Iris pigment epithelial cell (primary cell): ENCODE measurements around the gene B4GAT1.
"Not testable (repeated sequence)": the region's sequence is repeated elsewhere in the genome, so short reads cannot be mapped to it uniquely, and the experiment has no call there.

Experiments used
- DNase-seq: peaks from one replicate; pipeline ENCODE4 v3.0.0-alpha.2; 2011; ENCODE audit warnings: low read depth

B4GAT1 gene

DNA sequence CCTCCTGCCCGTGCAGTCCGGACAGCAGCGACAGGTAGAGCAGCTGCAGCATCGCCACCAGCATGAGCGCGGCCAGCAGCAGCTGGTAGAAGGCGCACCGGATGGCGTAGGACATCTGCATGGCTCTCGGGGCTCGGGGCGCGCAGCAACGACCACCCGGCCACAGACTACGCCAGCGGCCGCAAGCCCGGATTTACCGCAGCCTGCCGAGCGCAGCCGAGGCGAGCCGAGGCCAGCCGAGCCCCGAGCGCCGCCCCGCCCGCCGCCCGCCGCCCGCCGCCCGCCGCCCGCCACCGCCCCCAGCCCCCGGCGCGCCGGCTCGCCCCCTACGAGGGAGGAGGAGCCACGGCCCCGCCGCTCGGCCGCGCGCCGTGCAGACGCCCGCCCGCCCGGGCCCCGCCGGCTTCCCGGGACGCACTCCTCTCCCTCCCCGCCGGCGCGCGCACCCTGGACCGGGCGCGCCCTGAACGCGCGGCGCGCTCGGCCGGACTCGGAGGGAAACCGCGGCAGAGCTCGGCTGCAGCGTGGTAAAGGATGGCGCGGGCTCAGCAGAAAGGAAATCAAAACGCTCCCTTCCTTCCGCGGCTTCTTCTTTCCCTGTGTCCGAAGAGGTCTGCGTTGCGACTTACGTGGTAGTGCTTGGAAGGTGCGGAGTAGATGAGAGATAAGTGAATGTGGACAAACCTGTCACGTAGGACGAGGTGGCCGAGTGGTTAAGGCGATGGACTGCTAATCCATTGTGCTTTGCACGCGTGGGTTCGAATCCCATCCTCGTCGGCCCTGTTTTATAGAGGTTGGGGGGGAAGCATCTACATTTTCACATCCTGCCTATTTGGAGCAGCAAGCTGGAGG is at the start of gene B4GAT1:
B4GAT1 (minus strand) TSS at position 205 of the 852 bp plus-strand sequence; CDS start at position 121, 84 bp downstream.
- DNase-seq = peak; percentile 83

GRCh38 chr11:66393954-66394353 is 46.5 kb upstream of the B4GAT1 start:
- no peak for DNase-seq

- DNase-seq = no peak
These were observed 43.9 kb upstream of the B4GAT1 start for GRCh38 chr11:66391322-66391721.

GRCh38 chr11:66388780-66389386 is 41.5 kb upstream of the B4GAT1 start:
- DNase-seq = peak; percentile 76

DNA sequence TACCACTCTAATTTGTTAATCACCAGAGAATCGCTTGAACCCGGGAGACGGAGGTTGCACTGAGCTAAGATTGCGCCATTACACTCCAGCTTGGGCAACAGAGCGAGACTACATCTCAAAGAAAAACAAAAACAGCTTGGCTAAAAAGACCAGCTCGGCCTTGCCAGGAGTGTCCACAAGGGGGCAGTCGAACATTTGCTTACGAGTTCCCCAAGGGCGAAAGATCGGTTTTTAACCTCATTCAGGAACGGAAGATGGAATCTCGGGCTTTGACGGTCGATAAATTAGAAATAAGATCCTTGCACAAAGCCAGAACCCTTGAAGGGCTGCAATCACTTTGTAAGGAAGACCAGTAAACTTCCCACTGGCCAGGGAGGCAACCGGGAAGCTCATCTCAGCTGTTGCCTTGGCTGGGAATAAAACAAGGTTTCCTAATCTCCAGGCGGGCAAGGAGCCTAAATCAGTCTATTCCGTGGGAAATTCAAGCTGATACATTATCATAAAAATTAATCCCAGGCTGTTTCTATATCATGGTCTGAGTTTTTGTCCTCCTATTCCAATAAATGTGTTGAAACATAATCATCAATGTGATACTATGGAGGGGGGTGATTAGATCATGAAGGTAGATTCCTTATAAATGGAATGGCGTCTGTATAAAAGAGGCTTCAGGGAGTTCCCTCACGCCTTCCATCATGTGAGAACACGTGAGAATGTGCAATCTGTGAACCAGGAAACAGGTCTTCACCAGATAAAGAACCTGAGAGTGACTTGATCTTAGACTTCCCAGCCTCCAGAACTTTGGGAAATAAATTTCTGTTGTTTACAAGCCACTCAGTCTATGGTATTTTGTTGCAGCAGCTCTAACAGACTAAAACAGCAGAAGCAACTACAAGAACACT is 39.0 kb upstream of the B4GAT1 start:
- peak; percentile 87 for DNase-seq

DNA sequence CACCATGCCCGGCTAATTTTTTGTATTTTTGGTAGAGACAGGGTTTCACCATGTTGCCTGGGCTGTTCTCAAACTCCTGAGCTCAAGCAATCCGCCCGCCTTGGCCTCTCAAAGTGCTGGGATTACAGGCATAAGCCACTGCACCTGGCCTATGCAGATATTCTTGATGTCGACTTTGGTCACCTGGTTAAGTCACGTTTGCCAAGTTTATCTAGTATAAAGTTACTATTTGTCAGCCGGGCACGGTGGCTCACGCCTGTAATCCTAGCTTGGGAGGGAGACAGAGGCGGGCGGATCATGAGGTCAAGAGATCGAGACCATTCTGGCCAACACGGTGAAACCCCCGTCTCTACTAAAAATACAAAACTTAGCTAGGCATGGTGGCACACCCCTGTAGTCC is 36.9 kb upstream of the B4GAT1 start:
- not testable (repeated sequence) for DNase-seq

DNA sequence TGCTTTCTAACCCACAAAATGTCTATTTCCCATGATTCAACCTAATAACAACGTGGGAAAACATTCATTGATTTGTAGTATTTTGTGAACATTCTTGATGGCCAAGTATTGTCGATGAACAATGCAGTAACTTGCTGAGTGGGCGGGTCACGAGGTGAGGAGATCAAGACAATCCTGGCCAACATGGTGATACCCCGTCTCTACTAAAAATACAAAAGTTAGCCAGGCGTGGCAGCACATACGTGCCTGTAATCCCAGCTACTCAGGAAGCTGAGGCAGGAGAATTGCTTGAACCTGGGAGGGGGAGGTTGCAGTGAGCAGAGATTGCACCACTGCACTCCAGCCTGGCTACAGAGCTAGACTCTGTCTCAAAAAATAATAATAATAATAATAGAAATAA is 32.8 kb upstream of the B4GAT1 start:
- DNase-seq = not testable (repeated sequence)

DNA sequence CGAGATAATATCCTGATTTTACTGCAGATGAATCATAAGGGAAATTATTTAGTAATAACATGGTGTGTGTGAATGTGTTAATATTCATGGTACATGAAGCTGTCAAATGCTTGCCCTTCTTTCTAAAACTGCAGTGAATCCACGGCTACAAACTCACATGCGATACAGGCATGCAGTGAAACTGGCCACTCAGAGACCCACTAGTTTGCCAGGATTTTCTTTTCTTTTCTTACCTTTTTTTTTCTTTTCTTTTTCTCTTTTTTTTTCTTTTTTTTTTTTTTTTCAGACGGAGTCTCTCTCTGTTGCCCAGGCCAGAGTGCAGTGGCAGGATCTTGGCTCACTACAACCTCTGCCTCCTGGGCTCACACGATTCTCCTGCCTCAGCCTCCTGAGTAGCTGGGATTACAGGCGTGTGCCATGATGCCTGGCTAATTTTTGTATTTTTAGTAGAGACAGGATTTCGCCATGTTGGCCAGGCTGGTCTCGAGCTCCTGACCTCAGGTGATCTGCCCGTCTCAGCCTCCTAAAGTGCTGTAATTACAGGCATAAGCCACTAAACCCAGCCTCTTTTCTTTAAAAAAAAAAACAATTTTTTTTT is 26.4 kb upstream of the B4GAT1 start:
- DNase-seq = not testable (repeated sequence)

DNA sequence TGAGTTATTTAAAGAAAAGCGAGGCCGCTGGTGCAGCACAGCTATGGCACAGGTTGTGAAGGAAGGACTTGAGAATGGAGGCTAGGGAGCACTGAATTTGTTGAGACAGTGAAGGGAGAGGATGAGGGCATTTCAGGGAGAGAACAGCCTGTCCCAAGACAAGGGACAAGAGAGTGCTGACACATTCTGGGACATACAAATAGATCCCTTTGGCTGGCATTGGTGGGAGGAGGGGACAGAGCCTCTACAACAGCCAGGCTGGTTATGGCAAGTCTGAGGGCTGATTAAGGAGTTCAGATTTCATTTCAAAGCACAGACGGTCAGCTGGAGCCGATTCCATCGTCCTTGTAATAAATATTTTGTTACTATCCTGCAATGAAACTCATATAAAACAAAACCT is 25.8 kb upstream of the B4GAT1 start:
- DNase-seq = no peak

DNA sequence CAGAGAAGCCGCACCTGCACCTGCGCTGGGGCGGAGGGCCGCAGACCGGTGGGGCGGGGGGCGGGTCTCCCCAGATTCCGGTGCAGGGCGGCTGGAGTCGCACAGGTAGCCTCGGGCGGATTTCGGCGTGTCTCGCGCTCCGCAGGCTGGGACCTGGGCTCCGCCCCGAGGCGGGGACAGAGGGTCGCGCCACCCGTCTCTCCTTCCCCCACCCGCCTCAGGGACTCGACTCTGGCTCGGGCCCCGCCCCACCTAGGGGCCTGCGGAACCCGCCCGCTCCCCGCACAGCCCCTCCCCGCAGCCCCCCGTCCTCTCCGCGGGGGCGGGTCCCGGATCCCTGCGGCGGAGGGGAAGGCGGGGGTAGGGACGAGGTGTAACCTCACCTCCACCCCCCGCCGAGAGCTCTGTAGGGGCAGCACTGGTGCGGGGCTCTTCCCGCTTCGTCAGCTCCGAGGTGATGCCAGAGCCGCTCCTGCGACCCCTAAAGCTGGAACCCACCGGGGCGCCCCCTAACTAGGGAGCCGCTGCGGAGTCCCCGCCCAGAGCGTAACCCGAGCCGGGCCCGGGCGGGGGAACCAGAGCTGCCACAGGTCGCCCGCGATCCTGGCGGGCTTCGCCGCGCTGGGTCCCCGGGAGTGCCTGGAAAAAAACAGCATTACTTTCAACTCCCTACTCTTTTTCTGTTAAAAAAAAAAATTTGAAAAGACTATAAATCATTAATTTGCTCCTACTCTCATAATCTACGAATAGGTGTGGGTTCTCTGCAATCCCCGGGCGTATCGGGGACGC is 24.4 kb upstream of the B4GAT1 start, which contains the start of gene SLC29A2:
SLC29A2 (minus strand) TSS at position 134 of the 789 bp plus-strand sequence. CDS start 169 bp downstream, outside the sequence.
- DNase-seq = no peak

DNA sequence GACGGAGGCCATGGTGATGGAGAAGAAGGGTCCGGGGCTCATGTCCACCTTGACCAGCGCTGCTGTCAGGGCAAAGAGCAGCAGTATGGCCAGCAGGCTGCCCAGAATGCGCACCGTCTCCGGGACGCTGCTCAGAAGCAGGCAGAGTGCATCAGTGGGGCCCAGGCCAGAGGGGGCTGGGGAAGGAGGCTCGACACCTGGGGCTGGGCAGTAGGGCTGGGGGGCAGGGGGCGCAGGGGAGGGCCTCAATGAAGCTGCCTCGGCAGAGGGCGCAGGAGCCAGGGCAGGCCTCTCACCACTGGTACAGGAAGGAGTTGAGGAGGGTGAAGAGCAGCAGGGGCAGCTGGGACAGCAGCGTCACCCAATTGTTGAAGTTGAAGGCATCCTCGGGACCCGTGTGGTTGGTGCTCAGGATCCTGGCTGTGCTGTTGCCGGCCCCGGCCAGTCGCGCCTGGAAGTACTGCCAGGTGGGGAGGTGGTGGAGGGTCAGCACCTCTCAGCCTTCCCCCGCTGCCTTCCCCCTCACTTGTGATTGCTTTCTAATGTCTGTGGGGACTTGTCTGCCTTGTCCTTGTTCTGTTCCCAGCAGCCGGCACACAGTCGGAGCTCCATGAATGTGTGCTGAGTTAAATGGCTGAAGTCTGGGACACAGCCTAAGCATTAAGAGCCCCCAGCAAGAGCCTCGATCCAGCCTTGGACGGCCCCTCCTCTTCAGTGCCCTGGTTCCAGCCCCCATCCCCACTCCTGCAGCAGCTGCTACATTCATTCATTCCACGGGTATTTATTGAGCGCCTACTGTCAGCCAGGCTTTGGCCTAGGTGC is 21.9 kb upstream of the B4GAT1 start:
- no peak for DNase-seq

- DNase-seq = no peak
These were observed 21.1 kb upstream of the B4GAT1 start for GRCh38 chr11:66368484-66368883.

DNA sequence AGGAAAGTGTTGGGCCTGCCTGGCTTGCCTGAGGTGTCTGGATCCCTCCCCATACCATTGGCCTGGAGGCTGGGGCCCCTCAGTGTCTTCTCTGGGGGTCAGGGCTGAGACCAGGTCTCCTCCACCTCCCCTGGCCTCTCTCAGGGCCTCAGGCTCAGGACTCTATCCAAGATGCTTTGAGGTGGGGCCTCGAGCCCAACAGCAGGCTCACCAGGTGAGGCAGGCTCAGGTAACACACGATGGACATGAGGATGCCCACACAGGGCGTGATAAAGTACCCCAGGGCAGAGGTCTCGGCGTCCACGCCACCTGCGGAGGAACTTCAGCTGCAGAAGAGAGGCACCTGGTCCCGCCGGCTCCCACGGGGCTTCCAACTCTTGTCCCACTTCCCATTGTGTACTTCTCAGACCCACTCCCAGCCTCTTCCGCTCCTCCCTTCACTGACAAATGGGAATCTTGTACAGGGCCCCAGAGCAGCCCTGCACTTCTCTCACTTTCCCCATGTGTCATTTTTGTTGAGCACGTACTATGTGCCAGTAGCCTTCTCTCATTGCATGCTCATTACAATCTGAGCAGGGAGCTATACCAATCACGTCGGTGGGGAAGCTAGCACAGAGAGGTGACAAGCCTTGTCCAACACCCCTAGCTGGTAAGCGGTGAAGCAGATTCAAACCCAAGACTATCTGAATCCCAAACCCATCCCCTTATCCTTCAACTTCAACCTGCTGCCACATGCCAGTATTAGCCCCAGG is 20.3 kb upstream of the B4GAT1 start:
- DNase-seq = no peak

DNA sequence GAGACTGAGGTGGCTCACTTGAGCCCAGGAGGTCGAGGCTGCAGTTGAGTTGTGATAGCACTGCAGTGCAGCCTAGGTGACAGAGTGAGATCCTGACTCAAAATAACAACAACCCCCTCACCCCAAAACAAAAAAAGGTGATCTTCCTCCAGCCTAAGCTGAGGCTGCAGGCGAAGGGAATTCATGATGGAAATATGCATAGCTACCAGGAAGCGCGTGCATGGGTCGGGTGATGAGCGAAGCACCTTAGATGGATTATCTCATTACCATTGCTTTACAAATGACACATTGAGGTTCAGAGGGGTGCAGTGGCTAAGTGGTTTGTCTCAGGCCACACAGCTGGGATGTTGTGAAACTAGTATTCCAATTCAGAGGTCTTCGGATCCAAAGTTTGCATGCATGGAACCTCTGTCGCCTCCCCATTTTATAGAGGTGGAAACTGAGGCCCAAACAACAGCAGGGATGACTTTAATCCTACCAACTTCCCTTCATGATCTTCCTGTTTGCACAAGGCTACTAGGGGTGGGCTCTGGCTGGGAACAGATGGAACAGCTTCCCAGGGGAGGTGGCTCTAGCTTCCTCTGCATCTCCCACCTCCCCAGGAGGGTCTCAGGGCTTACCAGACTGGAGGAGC is 19.5 kb upstream of the B4GAT1 start:
- no peak for DNase-seq

DNA sequence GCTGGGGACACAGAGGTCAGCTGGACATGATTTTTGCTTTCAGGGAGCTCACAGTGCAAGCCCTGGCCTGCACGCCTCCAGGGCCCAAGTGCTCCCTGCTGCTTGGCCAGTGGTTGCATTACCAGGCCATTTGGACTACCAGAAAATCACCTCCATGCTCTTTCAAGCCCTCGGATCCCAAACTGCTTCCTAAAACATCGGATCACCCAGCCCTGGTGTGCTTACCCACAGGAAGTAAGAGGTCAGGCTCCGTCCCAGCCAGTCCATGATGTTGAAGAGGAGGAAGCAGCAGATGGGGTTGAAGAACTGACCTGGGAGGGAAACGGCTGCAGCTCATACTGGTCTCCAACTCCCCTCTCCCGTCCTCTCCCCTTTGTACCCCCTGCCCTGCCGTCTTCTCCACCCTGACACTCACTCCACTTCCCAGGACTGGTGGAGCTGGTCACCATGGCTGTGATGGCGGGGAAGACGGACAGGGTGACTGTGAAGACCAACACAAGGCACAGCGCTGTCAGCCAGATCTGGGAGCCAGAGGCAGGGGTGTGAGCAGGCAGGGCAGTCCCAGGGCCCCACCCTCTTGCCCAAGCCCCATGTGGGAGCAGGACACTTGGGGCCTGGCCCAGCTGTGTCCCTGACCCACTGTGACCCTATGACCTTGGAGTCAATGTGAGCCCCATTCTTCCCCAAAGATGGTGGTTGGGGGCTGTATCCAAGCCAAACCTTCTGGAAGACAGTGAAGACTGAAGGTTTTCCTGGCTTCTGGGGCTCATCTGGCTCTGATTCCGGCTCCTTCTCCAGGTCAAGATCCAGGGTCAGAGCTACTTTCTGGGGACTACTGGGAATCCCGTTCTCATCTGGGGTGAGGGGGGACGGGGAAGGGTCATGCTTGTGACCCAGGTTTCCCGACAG is 18.5 kb upstream of the B4GAT1 start:
- no peak for DNase-seq

- DNase-seq = no peak
These were observed 17.7 kb upstream of the B4GAT1 start for GRCh38 chr11:66365166-66365565.

GRCh38 chr11:66363805-66364535 is 16.5 kb upstream of the B4GAT1 start:
- DNase-seq = no peak
